ENCODE data around the gene OPN5. TPM values are rescaled to one million over a fixed set of nuclear protein-coding genes. Genes with fewer than 3 reads are reported as not detected.

OPN5 gene
- total RNA-seq, 1 experiment from 2014 or later, result not detected

GRCh38 chr6:47762502-47762901, 19.3 kb upstream of the OPN5 start:
- Histone ChIP-seq H4K20me1 (ENCODE audit: low read length) (no peaks in the 10 kb centered on the region), H3K4me2 (ENCODE audit: low read length) (no peak overlapping the region), H3K27me3 (ENCODE audit: low read length) (no peaks in the 10 kb centered on the region), H3K9me2 (replicated peaks; ENCODE audit: low read length) (no peaks in the 10 kb centered on the region), H3K79me2 (ENCODE audit: low read length) (no peaks in the 10 kb centered on the region), H3K4me3 (ENCODE audit: low read length) (no peak overlapping the region), H2AFZ (ENCODE audit: low read length) (no peak overlapping the region), H3K9ac (ENCODE audit: low read length) (no peak overlapping the region), H3K27ac (ENCODE audit: low read length) (no peak overlapping the region), H3K9me3 (ENCODE audit: low read length) (no peaks in the 10 kb centered on the region), H3K36me3 (ENCODE audit: low read depth, low read length) (no peaks in the 10 kb centered on the region), H3K4me1 (ENCODE audit: insufficient read depth, low read length) (no peaks in the 10 kb centered on the region), H3F3A (ENCODE audit: low read length, unreplicated experiment) (no peaks in the 10 kb centered on the region)
- no peak for TF ChIP-seq EZH2 (IDR thresholded peaks at IDR 0.05; ENCODE audit: low read length, unreplicated experiment)
- TF ChIP-seq EZH2phosphoT487 (IDR thresholded peaks at IDR 0.05; ENCODE audit: borderline replicate concordance, low read length), result no peak
- TF ChIP-seq CTCF (conservative IDR thresholded peaks at IDR 0.05; ENCODE audit: low read depth, low read length), result no peak
- BruUV-seq (replicated peaks), result no TSS peak
- DNase-seq (no peak), ATAC-seq (no peak)
- ChIA-PET CTCF (no interaction called here), POLR2A (ENCODE audit: unreplicated experiment) (no interaction called here)
- intact Hi-C loops (cut with micrococcal nuclease), result no loop called here

- no peak overlapping the region for H3K4me2 ChIP-seq (ENCODE audit: low read length)
- H3K27me3 ChIP-seq (ENCODE audit: low read length), result no peaks in the 10 kb centered on the region
- intact Hi-C loops (cut with micrococcal nuclease), result no loop called here
- no peak overlapping the region for H2AFZ ChIP-seq (ENCODE audit: low read length)
- H3K4me1 ChIP-seq (ENCODE audit: insufficient read depth, low read length), result no peaks in the 10 kb centered on the region
- ChIA-PET CTCF (no interaction called here), POLR2A (ENCODE audit: unreplicated experiment) (interaction anchor here (0.7 kb wide), 1 partner anchor 34 kb away, joined by 3 read pairs; no protein-coding TSS in a partner anchor)
- H3K27ac ChIP-seq (ENCODE audit: low read length), result no peak overlapping the region
- BruUV-seq (replicated peaks), result no TSS peak
- TF ChIP-seq EZH2phosphoT487 (IDR thresholded peaks at IDR 0.05; ENCODE audit: borderline replicate concordance, low read length), result no peak
- no peaks in the 10 kb centered on the region for H3K9me2 ChIP-seq (replicated peaks; ENCODE audit: low read length)
- no peak for ATAC-seq
- H4K20me1 ChIP-seq (ENCODE audit: low read length), result no peaks in the 10 kb centered on the region
- DNase-seq, result no peak
- no peak overlapping the region for H3K4me3 ChIP-seq (ENCODE audit: low read length)
- H3K36me3 ChIP-seq (ENCODE audit: low read depth, low read length), result no peaks in the 10 kb centered on the region
- H3K79me2 ChIP-seq (ENCODE audit: low read length), result no peaks in the 10 kb centered on the region
- no peak overlapping the region for H3K9ac ChIP-seq (ENCODE audit: low read length)
- H3F3A ChIP-seq (ENCODE audit: low read length, unreplicated experiment), result no peaks in the 10 kb centered on the region
- H3K9me3 ChIP-seq (ENCODE audit: low read length), result no peaks in the 10 kb centered on the region
Measured at GRCh38 chr6:47766445-47766844, 15.4 kb upstream of the OPN5 start.

GRCh38 chr6:47767102-47767501, 14.7 kb upstream of the OPN5 start:
- POLR2A ChIA-PET (ENCODE audit: unreplicated experiment), result interaction anchor here (0.7 kb wide), 1 partner anchor 35 kb away, joined by 3 read pairs; no protein-coding TSS in a partner anchor
- Histone ChIP-seq H3K79me2 (ENCODE audit: low read length) (no peaks in the 10 kb centered on the region), H3K36me3 (ENCODE audit: low read depth, low read length) (no peaks in the 10 kb centered on the region), H3K4me1 (ENCODE audit: insufficient read depth, low read length) (no peaks in the 10 kb centered on the region), H3K4me2 (ENCODE audit: low read length) (no peak overlapping the region), H4K20me1 (ENCODE audit: low read length) (no peaks in the 10 kb centered on the region), H2AFZ (ENCODE audit: low read length) (no peak overlapping the region), H3K9me3 (ENCODE audit: low read length) (no peaks in the 10 kb centered on the region), H3K27ac (ENCODE audit: low read length) (no peak overlapping the region), H3K4me3 (ENCODE audit: low read length) (no peak overlapping the region), H3K9ac (ENCODE audit: low read length) (no peak overlapping the region), H3F3A (ENCODE audit: low read length, unreplicated experiment) (no peaks in the 10 kb centered on the region), H3K9me2 (replicated peaks; ENCODE audit: low read length) (no peaks in the 10 kb centered on the region), H3K27me3 (ENCODE audit: low read length) (no peaks in the 10 kb centered on the region)
- TF ChIP-seq CTCF (conservative IDR thresholded peaks at IDR 0.05; ENCODE audit: low read depth, low read length), result no peak
- no peak for TF ChIP-seq EZH2phosphoT487 (IDR thresholded peaks at IDR 0.05; ENCODE audit: borderline replicate concordance, low read length)
- TF ChIP-seq EZH2 (IDR thresholded peaks at IDR 0.05; ENCODE audit: low read length, unreplicated experiment), result no peak
- DNase-seq, result no peak
- CTCF ChIA-PET, result no interaction called here
- no TSS peak for BruUV-seq (replicated peaks)
- no peak for ATAC-seq
- intact Hi-C loops (cut with micrococcal nuclease), result no loop called here

All from PC-3 (cell line).